Brain pericyte (primary cell): ENCODE results near the gene TACC2.
"Not testable (repeated sequence)": the region's sequence is repeated elsewhere in the genome, so short reads cannot be mapped to it uniquely, and the experiment has no call there.

Source experiments
- DNase-seq: peaks from one replicate; pipeline ENCODE4 v3.0.0-alpha.2; 2012; ENCODE audit warnings: low read depth, low spot score

The TACC2 gene

DNA sequence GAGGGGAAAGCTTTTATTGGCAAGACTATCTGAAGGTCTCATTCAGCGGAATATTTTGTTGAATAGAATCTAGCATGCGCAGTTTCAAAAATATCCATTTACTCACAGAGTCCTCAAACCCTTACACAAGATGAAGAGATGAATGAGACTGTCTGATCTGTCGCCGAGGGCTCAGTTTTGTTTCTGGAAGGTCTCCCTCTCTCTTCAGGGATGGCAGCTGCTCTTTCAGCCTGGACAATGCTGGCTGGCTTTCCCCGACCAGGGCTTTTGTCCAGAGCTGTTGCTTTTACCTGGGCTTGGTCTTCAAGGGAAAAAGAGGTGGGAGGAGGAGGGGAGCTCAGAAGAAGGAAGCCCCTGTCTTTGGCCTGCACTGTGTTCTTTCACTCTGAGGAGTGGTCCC is 200.2 kb downstream of the TACC2 start:
- DNase-seq = no peak

DNA sequence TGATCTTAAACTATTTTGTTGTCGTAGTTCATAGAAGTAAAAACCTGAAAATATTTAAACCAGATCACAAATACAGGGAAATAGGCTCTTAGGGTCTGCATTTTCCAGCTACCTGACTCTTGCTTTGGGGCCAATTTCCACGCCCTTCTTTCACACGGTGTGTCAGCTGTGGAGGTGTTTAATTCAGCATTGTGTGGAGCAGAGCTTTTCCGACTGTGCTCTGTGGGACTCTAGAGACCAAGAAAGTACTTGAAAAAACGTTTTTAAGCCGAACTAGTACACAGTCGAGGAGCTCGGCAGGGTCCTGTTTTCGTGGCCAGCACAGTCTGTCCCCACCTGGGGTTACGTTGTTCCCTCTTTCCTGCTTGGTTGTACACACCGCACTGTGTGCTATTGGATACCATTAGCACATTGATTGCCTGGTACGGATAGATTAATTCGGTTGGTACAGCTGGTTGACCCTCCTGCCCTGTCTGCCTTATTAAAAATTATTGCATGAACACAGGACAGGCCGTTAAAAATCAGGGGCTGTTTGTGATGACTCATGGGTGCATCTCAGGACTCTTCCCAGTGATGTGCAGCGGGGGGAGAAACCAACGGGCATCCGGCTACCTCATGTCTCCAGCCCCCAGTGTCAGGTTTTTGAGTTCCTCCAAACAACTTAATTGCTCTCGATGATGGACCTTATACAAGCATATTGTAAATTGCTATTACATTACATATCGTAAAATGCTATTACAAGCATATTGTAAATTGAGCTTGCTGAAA is 201.4 kb downstream of the TACC2 start:
- DNase-seq = no peak

DNA sequence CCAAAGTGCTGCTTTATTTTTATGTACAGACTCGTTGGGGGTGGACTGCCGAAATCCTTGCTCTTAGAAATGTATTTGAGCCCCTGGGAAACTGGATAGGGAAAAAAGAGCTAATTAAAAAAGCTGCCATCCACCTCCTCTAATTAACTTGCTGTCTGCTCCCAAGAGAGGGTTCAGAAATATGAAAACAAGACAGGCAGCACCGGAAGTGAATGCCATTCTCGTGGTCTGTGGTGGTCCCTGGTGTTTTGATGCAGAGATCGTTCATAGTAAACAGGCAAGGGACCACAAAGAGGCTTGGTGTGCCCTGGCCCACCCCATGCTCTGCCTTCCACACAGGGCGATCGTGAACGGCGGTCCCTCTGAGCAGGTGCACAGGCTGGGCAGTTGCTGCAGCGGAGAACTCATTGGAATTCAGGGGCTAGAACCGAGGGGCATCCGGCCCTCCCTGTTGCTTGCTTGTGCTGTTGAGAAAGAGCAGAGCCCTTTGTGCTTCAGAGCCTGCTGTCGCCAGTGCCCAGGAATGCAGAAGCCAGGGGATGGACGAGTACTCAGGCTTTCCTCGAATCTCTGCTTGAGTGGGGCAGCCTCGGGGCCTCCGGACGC is 203.1 kb downstream of the TACC2 start:
- no peak for DNase-seq

DNA sequence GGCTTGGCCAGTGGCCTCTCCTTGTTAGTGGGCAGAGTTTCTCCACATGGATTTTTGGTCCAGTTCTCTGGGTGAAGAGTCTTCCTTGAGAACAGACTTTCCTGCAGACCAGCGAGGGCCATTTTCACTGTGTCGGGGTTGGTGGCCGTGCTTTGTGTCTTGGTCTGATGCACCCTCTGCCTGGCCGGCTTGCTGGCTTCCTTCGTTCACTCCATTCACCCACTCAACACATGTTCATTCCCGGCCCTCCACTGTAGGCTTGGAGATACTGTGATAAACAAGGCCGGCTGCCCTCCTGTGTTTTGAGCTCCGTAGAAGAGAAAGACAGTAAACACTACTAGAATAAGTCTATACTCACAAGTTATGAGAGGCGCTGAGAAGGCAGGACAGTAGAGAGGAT is 205.3 kb downstream of the TACC2 start:
- no peak for DNase-seq

DNA sequence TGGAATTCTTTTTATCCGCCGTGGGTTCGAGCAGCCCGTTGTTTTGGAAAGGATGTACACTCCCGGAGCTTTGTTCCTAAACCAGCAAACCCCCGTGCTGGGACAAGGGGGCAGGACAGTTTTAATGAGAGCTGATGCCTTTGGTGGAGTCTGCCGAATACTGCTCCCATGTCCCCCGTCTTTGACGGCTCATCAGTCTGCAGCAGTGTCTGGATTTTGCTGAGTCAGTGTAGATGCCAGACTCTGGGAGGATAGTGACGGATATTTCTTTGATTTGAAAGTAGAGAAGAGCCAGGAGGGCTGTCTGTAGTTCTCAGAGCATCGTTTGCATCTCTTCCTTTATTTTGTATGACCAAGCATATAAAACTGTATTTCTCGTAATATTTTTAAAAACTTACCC is 207.3 kb downstream of the TACC2 start:
- no peak for DNase-seq

DNA sequence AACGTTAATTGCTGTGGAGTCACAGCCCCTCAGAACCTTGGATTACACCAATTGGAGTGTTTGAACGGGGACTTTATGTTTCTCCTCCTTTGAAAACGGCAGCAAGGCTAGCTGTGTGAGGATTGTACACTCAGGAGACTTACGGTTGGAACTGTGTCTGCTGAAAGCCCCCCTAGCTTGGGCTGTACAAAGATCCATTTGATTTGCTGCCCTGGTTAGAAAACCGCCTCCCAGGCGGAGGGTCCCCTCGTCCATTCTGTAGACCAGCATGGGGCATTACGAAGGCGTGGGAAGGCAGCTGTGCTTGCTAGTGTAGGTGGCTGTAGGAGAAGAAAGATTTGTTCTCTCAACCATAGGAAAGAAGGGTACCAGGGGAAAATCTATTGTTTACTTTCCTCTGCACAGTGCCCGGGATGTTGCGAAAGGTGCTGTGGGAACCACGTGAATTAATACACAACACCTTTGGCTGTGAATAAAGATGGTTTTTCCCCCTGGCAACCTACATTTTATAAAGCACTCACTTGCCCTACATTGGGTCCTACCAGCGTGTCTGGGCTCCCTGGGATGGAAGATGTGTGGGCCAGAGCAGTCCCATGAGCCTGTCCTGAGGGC is 208.8 kb downstream of the TACC2 start:
- DNase-seq = no peak

DNA sequence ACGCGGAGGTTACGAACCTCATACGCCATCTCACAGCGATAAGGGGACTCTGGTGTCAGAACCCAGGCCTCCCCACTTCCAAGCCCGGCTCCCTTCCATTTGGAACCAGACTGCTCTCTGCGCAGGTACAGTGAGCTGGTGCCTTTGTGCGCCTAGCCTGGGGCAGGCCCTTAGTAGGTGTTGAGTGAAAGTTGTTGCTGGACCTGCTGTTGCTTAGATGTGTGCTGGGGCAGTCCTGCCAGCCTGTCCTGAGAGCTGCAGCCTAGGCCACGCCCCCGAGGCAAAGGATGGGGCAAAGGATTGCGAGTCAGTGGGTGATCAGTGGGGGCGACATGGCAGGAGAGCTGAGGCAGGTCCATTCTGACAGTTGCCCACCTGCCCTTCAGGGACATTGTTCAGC is 209.7 kb downstream of the TACC2 start:
- no peak for DNase-seq

DNA sequence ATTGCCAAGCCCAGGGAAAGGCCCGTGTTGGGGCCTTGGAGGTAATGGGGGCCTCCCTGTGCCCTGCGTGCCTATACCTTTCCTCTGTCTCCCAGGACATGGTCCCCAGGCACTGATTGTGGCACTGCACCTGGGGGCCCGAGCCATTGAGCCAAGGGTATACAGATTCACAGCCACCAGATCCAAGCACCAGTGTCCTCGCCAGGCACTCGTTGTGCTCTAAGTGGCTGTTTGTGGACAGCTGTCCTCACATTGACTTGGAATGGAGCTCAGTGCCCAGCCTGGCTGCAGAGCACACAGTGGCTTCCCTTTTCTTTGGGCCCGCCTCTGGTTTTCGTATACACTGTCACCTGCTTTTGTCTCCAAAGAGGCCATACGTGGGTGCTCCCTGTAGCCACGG is 210.1 kb downstream of the TACC2 start:
- DNase-seq = no peak

DNA sequence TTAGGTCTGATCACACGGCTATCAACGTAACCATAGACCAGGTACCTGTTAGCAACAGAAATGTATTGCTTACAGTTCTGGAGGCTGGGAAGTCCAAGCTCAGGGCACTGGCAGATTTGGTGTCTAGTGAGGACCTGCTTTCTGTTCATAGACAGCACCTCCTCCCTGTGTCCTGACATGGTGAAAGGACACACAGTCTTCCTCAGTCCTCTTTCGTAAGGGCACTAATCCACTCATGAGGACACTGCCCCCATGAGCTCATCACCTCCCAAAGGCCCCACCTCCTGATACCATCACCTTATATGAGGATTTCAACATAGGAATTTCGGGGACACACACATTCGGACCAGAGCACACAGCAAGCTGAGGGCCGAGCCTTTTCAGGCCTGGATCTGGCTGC is 210.7 kb downstream of the TACC2 start:
- DNase-seq = no peak

DNA sequence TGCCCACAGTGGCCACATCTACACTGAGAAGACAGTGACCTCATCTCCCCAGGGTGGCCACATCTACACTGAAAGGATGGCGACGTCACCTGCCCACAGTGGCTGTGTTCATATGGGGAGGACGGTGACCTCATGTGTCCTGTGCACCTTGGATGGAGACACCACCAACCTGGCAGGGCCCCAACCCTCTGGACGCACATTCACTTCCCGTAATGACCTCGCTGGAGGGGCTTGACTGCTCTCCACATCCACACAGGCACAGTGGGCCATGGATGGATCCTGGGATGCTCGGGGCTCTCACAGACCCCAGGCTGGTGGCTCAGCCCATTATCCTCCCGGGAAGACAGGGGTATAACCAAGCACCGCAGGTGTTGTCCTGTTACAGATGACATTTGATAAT is 212.4 kb downstream of the TACC2 start:
- no peak for DNase-seq

DNA sequence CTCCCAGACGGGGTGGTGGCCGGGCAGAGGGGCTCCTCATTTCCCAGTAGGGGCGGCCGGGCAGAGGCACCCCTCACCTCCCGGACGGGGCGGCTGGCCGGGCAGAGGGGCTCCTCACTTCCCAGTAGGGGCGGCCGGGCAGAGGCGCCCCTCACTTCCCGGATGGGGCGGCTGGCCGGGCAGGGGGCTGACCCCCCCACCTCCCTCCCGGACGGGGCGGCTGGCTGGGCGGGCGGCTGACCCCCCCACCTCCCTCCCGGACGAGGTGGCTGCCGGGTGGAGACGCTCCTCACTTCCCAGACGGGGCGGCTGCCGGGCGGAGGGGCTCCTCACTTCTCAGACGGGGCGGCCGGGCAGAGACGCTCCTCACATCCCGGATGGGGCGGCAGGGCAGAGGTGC is 214.2 kb downstream of the TACC2 start:
- DNase-seq = not testable (repeated sequence)

DNA sequence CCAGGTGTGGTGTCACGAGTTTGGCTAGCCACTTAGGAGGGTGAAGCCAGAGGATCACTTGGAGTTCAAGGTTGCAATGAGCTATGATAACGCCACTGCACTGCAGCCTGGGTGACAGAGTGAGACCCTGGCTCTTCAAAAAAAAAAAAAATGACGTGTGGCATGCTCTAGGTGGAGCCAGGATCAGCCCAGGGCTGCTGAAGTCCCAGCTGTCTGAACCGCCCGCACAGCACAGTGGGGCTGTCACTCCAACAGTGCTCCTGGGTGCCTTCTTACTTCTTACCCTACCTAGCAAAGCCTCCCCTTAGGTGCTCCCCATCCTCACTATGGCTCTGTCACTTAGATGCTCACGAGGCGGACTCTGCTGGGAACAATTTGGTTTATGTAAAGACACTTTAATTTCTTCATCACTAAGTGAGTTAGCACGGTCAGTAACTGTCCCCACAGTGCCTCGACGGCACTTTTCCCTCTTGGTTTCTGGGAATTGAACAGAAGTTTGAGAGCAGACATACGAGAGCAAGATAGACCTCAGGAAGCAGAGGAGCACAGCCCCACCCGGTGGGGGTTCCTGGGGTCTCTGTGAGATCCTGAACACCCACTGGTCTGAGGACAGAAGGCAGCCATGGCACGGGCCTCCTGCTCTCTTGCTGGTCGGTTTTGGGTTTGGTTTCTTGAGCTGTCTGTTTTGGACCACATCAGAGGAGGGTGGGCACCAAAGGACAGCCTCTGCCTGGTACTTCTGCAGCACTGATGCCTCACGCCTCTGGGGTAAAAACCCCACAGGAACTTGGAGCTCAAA is 215.9 kb downstream of the TACC2 start:
- no peak for DNase-seq

DNA sequence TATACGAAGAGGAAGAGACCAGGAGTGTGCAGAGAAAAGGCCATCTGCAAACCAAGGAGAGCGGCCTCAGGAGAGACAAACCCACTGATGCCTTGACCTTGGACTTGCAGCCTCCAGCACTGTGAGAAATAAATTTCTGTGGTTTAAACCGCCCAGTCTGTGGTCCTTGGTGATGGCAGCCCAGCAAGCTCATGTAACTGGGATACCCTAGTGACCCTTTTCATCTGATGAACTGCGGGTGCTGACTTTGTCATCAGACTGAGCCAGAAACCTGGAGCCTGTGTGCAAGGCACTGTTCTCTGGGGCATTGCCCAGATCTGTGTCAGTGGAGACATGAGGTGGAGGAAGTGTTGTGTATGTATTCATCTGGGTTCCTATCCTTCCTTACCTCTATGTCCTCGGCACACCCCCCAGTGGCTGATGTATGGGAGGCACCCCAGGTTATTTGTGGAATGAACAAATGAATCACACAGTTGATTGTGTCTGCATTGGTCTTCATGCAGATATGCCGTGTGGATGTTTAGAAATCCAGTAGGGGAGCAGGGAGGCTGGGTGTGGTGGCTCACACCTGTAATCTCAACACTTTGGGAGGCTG is 217.6 kb downstream of the TACC2 start:
- no peak for DNase-seq

DNA sequence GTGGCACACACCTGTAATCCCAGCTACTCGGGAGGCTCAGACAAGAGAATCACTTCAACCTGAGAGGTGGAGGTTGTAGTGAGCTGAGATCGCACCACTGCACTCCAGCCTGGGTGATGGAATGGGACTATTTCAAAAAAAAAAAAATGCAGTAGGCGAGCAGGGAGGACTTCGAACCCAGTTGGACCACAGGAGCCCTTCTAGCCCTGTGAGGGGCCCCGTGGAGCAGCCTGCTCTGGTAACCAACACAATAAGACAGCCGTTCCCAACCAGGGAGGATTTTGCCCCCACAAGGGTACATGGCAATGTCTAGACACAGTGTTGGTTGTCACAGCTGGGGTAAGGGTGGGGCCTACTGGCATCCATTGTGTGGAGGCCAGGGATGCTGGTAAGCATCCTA is 218.2 kb downstream of the TACC2 start:
- no peak for DNase-seq

DNA sequence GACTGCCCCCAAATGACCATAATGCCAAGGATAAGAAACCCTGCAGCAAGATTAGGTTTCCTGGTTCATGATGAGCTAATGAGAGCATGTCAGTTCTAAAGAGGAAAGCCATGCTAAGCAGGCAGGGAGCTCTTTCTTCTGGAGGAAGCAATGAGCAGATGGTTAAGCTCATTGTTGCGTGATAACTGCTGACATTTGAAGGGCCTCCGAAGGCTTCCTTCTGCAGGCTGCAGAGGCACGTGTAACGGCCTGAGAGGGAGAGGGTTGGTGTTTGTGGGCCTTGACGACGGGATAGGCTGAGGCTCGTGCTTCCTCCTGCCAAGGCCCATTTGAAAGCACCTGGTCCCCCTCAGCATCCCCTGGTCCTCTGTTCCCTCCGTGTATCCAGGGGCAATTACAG is 218.6 kb downstream of the TACC2 start:
- no peak for DNase-seq

DNA sequence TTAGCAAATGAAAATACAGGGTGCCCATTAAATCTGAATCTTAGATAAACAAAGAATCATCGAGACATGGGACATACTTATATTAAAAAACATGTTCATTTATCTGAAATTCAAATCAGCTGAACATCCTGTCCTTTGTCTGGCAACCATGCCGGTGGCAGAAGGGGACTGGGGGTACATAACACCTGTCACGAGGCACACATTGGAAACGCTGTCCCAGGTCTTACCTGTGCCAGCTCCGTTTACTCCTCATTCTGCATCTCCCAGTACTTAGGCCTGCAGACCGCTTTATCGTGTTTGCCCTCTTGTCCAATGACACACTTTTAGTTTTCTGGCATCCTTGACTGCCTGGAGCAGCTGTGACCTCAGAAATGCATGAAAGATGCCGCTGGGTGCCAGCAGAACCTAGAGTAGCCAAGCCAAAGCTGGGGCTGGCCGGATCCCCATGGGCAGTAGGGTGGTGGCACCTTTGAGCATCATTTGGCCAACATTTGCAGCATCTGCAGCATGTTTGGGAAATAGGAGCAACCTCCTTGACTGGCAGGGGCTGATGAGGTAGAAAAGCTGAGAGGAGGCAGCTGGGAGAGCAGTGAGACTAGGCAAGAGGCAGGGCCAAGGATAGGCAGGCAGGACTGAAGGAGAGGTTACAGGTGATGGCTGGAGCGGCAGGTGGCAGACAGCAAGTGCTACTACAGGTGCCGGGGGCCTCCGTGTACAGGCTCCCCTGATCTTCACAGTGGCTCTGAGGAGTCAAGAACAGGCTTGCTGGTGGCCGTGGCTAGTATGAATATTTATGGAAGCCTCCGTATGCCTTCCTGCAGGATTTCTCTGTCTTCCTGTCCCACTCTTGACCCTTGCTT is 219.8 kb downstream of the TACC2 start:
- no peak for DNase-seq

DNA sequence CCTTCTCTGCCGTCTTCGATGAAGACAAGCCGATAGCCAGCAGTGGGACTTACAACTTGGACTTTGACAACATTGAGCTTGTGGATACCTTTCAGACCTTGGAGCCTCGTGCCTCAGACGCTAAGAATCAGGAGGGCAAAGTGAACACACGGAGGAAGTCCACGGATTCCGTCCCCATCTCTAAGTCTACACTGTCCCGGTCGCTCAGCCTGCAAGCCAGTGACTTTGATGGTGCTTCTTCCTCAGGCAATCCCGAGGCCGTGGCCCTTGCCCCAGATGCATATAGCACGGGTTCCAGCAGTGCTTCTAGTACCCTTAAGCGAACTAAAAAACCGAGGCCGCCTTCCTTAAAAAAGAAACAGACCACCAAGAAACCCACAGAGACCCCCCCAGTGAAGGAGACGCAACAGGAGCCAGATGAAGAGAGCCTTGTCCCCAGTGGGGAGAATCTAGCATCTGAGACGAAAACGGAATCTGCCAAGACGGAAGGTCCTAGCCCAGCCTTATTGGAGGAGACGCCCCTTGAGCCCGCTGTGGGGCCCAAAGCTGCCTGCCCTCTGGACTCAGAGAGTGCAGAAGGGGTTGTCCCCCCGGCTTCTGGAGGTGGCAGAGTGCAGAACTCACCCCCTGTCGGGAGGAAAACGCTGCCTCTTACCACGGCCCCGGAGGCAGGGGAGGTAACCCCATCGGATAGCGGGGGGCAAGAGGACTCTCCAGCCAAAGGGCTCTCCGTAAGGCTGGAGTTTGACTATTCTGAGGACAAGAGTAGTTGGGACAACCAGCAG is 221.7 kb downstream of the TACC2 start:
- no peak for DNase-seq

DNA sequence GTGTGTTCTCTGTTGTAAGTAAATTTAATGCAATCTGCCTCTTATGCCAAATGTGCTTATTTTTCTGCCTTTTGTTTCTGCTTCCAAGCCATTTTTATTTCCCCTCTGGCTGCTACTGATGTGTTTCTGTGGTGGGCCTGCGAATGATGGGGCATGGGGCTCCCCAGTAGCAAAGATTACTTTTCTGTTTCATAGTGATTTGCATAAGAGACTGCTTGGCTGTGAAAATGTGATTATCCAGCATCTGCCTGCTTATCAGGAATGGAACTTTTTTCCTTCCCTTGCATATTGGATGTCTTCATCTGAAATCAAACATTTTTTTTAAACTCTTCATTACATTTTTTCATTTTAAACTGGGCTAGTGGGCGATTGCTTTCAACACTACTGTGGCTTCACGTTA is 224.4 kb downstream of the TACC2 start:
- DNase-seq = no peak

DNA sequence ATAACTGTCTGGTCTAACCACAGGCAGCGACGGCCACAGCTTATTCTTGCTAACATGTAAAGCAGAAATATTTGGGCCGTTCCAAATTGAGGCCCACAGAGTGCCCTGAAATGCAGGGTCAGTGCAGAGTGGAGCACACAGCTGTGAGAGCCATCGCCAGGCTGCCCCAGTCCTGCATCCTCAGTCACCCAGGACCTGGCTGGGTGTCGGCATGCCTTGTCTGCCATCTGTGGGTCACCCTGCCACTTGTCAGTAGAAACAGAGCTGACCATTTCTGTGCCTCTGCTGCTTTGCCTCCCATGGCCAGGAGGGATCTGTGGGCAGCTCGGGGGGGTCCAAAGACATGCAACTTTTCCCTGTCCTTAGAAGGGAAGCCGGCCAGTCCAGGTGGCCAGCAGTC is 224.8 kb downstream of the TACC2 start:
- no peak for DNase-seq

DNA sequence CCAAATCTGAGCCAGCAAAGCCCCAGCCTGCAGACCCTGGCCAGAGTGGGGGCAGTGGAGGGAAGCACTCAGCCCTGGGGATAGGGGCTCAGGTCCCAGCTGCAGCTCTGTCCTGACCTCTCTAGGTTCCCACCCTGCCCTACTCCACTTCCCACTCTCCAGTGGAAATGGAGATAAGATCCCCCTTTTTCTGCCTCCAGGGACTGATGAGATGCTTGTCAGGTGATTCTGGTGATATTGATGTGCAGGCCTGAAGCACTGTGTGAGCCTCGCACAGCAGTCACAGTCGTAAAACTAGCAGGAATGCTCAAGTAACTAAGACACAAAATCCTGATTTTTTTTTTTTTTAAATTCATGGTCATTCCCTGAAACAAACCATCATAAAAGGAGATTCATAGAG is 227.1 kb downstream of the TACC2 start:
- DNase-seq = no peak
